Activated CD8-positive, alpha-beta memory T cell treated with anti-CD3 and anti-CD28 coated beads for 48 hours (primary cell): Measurements from ENCODE around the gene SLC9A1.
A peak's percentile ranks its signal among the peaks of the same experiment; 100 is the strongest.

Experiments
- DNase-seq, 3 experiments: peaks; one replicate each; pipeline ENCODE4 v3.0.0-alpha.2; 2020; ENCODE audit warnings: low read depth in 2 of 3, low spot score in 2 of 3

SLC9A1 gene

GRCh38 chr1:27106561-27107323 lies 48.2 kb downstream of the SLC9A1 start:
- DNase-seq = no peak

GRCh38 chr1:27105018-27105417 lies 49.9 kb downstream of the SLC9A1 start:
- DNase-seq = no peak

DNA sequence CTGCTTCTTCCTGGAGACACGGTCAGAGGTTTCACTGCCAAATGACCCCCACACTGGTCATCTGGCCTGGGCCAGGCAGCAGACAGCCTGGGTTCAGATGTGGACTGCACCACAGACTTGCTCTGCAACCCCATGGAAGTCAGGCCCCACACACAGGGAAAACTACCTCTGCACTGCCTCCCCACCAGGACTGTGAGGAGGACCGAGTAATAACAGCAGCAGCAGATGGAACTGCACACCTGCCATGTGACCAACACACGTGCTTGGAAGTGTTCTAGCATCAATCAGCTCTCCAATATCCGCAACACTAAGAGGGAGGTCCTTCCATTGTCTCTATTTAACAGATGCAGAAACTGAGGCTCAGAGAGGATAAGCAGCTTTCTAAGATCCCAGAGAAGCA lies 51.4 kb downstream of the SLC9A1 start:
- no peak for DNase-seq

GRCh38 chr1:27102707-27103468 lies 52.0 kb downstream of the SLC9A1 start:
- peak; percentile 51 to 88 (median 85) for DNase-seq

DNA sequence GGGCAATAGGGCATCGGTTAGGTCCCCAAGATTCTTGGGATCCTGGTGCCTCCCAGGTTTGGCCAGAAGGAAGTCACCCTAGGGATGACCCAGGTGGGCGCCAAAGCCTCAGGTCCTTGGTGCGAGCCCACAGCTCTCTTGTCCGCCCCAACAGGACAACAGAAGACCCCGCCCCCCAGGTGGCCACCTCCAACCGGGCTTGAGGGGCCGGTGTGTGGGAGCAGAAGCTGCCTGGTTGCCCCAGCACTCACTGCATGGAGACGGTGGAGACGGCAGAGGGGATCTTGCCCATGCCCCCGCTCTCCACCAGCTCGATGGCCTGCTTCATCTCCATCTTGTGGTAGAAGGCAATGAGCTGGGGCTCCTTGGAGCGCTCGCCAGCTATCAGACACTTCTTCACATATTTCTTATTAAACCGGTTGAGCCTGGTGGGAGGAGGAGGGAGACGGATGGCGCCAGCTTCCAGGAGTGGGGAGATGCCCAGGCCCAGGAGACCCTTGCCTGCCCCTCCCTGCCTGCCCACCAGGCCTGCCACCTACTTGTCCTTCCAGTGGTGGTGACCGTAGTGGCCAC lies 52.7 kb downstream of the SLC9A1 start:
- DNase-seq = no peak

- no peak for DNase-seq
Observed at GRCh38 chr1:27101696-27102095, 53.2 kb downstream of the SLC9A1 start.

GRCh38 chr1:27101054-27101491 lies 53.9 kb downstream of the SLC9A1 start:
- DNase-seq = no peak

GRCh38 chr1:27100335-27101053 lies 54.4 kb downstream of the SLC9A1 start:
- no peak for DNase-seq

GRCh38 chr1:27099587-27100334 lies 55.2 kb downstream of the SLC9A1 start:
- peak in 1 of 3 experiments; percentile 28 for DNase-seq

DNA sequence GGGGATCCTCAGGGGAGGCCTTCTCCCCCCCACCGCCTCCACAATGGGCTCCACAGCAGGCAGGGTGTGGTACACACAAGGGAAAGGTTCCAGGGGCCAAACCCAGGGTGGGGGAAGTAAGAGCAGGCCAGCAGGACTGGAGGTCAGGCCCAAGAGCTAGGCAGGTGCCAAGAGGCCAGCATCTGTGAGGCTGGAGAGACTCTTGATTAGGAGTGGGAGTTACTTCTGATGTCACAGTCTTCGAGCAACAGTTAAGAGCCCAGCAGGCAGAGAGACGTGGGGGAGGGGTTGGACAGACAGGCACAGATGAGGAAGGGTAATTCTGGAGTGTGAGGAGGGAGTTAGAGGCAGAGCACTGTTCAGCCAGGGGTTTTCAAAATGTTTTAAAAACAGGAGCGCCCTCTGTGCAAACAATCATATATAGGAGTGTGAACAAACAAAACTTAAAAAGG lies 55.8 kb downstream of the SLC9A1 start:
- no peak for DNase-seq

GRCh38 chr1:27098431-27099134 lies 56.3 kb downstream of the SLC9A1 start:
- no peak for DNase-seq

DNA sequence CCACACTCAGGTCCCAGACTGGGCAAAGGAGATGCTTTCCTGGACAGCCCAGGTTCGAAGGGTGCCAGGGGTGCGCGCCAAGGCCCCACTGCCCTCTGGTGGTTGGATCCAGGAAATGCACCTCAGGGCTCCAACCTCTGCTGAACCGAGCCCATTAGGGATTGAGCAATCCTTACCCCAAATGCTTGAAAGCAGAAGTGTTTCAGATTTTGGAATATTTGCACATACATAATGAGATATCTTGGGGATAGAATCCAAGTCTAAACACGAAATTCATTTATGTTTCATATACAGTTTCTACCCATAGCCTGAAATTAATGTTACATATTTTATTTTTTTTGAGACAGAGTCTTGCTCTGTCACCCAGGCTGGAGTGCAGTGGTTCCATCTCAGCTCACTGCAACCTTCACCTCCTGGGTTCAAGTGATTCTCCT lies 57.4 kb downstream of the SLC9A1 start:
- peak; percentile 49 to 61 (median 57) for DNase-seq

DNA sequence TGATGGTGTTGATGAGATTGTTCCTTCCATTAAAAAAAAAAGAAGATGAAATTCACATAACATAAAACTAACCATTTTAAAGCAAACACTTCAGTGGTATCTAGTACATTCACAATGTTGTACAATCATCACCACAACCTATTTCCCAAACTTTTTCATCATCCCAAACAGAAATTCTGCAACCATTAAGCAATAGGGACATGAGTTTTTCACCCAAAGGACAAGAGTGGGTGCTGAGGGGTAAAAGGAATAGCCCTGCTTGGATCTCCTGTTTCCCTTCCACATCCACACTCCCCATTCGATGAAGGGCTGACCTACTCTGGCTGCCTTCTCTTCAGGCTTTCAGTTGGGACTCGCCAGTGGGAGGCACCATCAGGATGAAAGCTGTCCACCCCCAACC lies 59.3 kb downstream of the SLC9A1 start:
- DNase-seq = no peak

- no peak for DNase-seq
Observed at GRCh38 chr1:27092888-27093287, 62.0 kb downstream of the SLC9A1 start.

GRCh38 chr1:27090911-27091310 lies 64.0 kb downstream of the SLC9A1 start:
- DNase-seq = no peak

- DNase-seq = no peak
Observed at GRCh38 chr1:27087371-27088220, 67.3 kb downstream of the SLC9A1 start.

- DNase-seq = no peak
Observed at GRCh38 chr1:27086628-27087027, 68.3 kb downstream of the SLC9A1 start.

GRCh38 chr1:27086026-27086425 lies 68.9 kb downstream of the SLC9A1 start:
- DNase-seq = no peak

- DNase-seq = no peak
Observed at GRCh38 chr1:27084107-27084506, 70.8 kb downstream of the SLC9A1 start.
